DMS153 treated with DMSO at 0.1 percent for 48 hours (cell line): ENCODE data around the gene MLXIP.

Experiments used
- DNase-seq: peaks from one replicate; lab custom pipeline; 2025; ENCODE audit not compliant: unreplicated experiment; lab: John Stamatoyannopoulos, UW

MLXIP gene

GRCh38 chr12:122182887-122183587, 104.5 kb downstream of the MLXIP start, which contains the start of gene LRRC43:
Gene LRRC43 (plus strand): TSS chr12:122183123. CDS start chr12:122183145, 22 bp downstream.
- peak; percentile 15 for DNase-seq

- no peak for DNase-seq
Measured at GRCh38 chr12:122183588-122183940, 105.0 kb downstream of the MLXIP start.

DNA sequence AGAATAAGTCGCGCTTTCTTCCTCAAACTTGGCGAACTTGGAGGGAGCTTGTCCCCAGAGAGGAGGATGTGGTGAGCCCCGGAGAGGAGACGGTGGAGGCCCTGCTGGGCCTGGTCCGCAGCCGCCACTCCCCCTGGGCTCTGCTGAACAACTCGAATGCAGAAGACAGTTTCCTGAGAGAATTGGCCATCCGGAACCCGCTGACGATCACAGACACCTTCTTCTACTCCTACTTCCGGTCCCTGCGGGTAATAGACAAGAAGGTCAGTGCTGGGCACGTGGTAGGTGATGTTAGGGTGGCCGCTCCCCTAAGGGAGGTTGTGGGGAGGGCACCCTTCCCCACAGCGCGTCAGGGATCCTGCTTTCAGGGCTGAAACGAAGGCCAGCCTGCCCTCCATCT, 106.0 kb downstream of the MLXIP start:
- no peak for DNase-seq

- DNase-seq: no peak
Measured at GRCh38 chr12:122185079-122185478, 106.5 kb downstream of the MLXIP start.

DNA sequence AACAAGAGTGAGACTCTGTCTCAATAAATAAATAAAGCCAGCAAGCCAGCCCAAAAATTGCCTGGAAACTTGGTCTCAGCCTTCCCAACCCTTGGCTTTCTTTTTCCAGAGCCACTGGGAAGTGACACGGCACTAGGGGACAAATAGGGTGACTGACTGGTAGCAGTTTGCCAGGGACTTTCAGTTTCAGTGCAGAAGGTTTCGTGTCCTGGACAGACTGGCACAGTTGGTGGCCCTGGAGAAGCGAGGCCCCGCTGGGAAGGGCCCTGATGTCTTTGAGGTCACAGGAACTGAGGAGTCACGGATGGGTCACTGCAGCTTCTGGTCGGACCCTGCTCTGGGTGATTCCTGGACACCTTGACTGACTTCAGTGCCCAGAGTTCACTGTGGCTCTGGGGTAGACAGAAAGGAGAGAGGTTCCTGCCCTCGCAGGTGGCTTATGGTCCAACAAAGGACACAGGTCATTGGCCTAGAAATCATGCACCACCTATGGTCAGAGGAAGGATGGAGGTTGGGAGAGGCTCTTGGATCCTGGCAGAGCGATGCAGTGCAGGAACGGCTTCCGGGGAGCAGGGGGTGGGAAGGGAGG, 107.0 kb downstream of the MLXIP start:
- no peak for DNase-seq

DNA sequence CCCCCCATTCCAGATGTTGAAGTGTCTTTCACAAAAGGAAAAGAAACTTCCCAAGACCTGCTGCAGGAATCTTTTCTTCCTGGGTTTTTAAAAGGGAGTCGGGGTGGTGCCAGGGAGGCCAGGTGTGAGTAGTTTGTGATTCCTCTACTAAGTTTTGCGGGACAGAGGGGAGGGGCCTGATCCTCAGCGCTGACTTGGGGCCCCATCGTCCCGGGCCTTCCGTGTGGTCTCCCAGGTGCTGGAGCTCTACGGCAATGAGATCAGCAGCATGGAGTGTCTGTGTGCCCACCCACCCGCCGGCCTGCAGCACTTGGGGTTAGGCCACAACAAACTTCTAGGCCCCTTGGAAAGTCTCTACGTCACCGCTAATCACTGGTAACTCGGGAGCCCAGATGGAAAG, 108.9 kb downstream of the MLXIP start:
- no peak for DNase-seq

DNA sequence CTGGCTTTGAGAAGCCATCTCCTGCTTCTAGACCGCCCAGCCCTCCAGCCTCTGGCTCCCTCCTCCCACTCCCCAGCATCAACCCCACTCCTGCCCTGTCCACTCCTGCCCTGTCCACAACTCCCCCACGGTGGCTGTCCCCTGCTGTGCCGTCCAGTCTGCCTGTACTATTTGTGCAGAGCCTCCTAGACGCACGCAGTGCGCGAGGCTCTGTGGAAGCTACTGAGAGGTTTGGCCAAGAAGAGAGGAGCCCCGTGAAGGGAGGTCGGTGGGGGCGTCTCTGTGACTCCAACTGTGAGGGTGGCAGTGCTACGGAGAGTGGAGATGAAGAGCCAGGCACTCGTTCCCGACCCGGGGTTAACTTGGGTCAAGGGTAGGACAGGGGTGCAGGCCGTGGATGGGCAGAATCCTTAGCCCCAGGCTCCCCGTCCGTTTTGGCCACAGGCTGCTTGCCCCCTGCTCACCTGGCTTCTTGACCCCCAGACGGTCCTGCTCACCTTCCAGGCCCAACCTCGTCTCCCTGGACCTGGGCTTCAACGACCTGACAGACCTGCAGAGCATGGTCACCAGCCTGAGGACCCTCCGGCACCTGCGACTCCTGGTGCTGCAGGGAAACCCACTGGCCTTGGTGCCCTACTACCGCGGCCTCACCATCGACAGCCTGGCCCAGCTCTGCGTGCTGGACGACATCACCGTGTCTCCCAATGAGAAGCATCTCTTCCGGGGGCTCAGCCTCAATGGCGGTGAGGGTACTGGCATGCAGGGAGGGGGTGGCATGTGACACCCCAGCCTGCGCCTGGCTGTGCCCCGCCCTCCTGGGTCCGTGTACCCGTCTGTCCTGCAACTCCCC, 111.3 kb downstream of the MLXIP start:
- DNase-seq: no peak

DNA sequence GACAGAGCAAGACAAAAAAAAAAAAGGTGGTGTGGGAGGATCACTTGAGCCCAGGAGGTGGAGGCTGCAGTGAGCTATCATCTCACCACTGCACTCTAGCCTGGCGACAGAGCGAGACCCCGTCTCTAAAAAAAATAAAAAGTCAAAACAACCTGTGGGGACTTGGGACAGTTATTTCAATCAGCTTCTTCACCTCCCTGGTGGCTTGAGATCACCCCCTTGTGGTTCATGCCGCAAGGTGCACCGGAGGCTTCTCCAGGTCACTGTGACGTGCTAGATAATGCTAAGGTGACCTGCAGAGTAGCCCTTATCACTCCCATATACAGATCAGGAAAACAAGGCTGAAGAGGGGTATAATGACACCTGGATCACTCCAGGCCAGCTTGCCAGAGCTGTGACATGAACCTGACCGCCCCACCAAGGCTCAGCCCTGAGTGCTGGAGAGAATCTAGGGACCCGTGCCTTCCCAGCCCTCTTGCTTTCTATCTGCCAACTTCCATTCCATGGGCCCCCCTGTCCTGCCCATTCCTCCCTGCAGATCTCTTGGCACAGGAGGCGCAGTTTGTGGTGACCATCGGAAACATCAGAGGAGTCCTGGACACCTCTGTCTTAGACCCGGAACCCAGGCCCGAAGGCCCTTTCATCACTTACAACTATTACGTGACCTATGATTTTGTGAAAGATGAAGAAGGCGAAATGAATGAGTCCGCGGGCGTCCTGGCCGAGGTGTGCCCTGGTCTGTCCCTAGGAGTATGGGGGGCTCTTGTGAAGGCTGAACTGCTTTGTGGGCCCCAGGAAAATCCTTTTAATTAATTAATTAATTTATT, 112.5 kb downstream of the MLXIP start:
- no peak for DNase-seq

DNA sequence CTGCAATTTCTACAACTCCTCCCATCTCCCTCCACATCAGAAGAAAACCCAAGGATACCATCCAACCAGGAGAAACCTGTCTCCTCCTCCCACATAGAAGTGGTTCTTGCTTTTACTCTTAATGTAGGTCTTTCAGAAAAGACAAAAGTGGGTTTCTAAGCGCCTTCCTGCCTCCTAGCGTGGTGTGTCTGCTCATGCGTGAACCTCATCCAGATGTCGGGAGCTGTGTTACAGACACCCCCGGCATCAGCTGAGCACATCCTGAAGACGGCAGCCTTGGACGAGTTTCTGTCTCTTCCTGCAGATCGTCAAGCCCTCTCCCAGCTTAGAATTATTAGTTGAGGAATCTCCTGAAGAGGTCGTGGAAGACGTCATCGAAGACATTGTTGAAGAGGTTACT, 113.9 kb downstream of the MLXIP start:
- no peak for DNase-seq

DNA sequence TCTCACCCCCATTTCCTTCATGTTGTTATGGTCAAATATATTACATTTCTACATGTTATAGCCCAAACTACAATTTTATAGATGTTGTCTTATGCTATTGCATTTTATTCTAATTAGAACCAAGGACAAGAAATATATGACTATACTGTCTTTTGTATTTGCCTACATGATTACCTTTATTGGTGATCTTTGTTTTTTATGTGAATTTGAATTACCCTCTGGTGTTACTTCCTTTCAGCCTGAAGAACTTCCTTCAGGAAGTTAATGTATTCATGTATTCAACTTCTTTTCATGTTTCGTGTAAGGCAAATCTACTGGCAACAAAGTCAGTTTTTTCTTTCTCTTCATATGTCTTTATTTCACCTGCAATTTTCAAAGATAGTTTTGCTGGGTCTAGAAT, 116.2 kb downstream of the MLXIP start:
- no peak for DNase-seq

GRCh38 chr12:122195405-122195804, 116.8 kb downstream of the MLXIP start:
- no peak for DNase-seq
